ENCODE results near the gene MYO5B. TPM values are rescaled to one million over a fixed set of nuclear protein-coding genes. Genes with fewer than 3 reads are reported as not detected.

Gene MYO5B
- total and polyA plus RNA-seq, 2 donors (not counting 1 experiment from before 2014, with no cell fraction given): 0.30 to 1.7 TPM

DNA sequence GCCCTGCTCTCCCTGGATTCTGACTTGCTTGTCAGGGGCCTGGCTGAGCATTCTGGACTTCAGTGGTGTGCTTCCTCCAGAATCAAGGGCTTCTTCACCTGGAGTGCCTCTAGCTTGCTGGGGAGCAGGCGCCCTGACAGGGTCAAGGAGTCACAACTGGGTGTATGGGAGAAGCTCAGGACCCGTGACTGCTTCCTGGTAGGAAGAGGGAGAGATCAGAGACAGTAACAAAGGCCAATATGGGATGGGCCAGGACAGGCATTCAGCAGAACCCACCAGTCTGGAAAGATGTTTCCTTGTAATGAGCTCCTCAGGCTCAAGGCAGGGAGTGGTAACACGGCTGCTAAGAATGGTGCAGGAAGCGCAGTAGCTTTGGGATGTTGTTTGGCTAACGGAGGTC is 277.2 kb downstream of the MYO5B start:
- H3K36me3 ChIP-seq (replicated peaks in 1 of 2; ENCODE audit: control extremely low read depth in 1 of 2, control insufficient read depth in 1 of 2, extremely low read depth in 1 of 2, insufficient read depth in 2 of 2, low read length in 1 of 2): no peaks in the 10 kb centered on the region
- TF ChIP-seq, protein P1, sequence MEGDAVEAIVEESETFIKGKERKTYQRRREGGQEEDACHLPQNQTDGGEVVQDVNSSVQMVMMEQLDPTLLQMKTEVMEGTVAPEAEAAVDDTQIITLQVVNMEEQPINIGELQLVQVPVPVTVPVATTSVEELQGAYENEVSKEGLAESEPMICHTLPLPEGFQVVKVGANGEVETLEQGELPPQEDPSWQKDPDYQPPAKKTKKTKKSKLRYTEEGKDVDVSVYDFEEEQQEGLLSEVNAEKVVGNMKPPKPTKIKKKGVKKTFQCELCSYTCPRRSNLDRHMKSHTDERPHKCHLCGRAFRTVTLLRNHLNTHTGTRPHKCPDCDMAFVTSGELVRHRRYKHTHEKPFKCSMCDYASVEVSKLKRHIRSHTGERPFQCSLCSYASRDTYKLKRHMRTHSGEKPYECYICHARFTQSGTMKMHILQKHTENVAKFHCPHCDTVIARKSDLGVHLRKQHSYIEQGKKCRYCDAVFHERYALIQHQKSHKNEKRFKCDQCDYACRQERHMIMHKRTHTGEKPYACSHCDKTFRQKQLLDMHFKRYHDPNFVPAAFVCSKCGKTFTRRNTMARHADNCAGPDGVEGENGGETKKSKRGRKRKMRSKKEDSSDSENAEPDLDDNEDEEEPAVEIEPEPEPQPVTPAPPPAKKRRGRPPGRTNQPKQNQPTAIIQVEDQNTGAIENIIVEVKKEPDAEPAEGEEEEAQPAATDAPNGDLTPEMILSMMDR (IDR thresholded peaks at IDR 0.05): no peak
- TF ChIP-seq EZH2 (IDR thresholded peaks at IDR 0.05; ENCODE audit: borderline replicate concordance, insufficient read depth, low read depth, low read length, poor library complexity, severe bottlenecking): no peak

DNA sequence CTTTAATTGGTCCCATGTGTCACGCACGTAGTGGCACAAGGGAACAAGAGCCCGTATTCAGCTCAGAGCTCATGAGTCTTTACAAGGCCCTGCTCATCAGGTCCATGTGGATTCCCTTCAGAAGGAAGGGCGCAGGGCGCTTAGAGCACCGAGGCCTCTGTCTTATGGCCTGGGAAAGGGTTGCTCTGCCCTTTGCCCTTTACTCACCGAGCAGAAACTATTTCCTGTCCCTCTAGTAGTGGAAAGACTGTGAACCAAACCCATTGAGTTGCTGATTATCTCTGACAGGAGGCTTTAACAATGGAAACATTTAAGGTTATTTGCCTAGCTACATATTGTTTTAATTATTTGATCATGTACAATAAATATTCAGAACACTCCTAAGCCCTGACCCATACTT is 279.6 kb downstream of the MYO5B start:
- no peaks in the 10 kb centered on the region for H3K79me2 ChIP-seq (ENCODE audit: control insufficient read depth, insufficient read depth, low read length)
- WGBS (ENCODE audit: insufficient coverage): 90% methylated on average over 6 of the region's 7 CpGs
- H3K9me3 ChIP-seq (ENCODE audit: control extremely low read depth in 1 of 3, control insufficient read depth in 2 of 3, insufficient read depth in 1 of 3, low read length in 2 of 3): peaks cover 0 to 7% (median 0%) of the 10 kb centered on the region in 3 donors
- TF ChIP-seq EZH2 (IDR thresholded peaks at IDR 0.05; ENCODE audit: borderline replicate concordance, insufficient read depth, low read depth, low read length, poor library complexity, severe bottlenecking): no peak
- TF ChIP-seq, protein P1 (IDR thresholded peaks at IDR 0.05): no peak
- CTCF ChIA-PET: no interaction called here
- H3K27ac ChIP-seq (ENCODE audit: low read length in 2 of 2): no peak overlapping the region
- intact Hi-C loops (cut with micrococcal nuclease): no loop called here
- peaks cover 0 to 5% (median 1%) of the 10 kb centered on the region in 4 experiments for H3K27me3 ChIP-seq (replicated peaks in 1 of 4; ENCODE audit: control extremely low read depth in 1 of 4, control insufficient read depth in 3 of 4, insufficient read depth in 4 of 4, low read length in 3 of 4)
- H3K4me1 Mint-ChIP-seq: peaks cover 5% of the 10 kb centered on the region
- peaks cover 22% of the 10 kb centered on the region for H3K27me3 Mint-ChIP-seq
- H3K4me1 ChIP-seq (ENCODE audit: control insufficient read depth in 2 of 2, insufficient read depth in 2 of 2, low read length in 2 of 2): peaks cover 0 to 4% of the 10 kb centered on the region in 2 donors
- ATAC-seq (ENCODE audit: low read depth): no peak
- H3K9ac ChIP-seq (ENCODE audit: low read length): no peak overlapping the region
- no peak overlapping the region for H3K4me3 Mint-ChIP-seq
- H3K27ac Mint-ChIP-seq: no peak overlapping the region
- POLR2A ChIA-PET: no interaction called here
- DNase-seq: no peak
- no peak overlapping the region for H2AFZ ChIP-seq (ENCODE audit: insufficient read depth, low read depth, low read length, poor library complexity, severe bottlenecking)
- H3K4me2 ChIP-seq (replicated peaks; ENCODE audit: low read depth, low read length, poor library complexity, severe bottlenecking): no peak overlapping the region
- H3K9me3 Mint-ChIP-seq (ENCODE audit: insufficient read depth): peaks cover 4% of the 10 kb centered on the region
- no peaks in the 10 kb centered on the region for H4K20me1 ChIP-seq (ENCODE audit: control insufficient read depth, insufficient read depth, low read length, poor library complexity, severe bottlenecking)
- H3K4me3 ChIP-seq (ENCODE audit: control extremely low read depth in 1 of 5, extremely low read depth in 1 of 5, insufficient read depth in 1 of 5, low read depth in 2 of 5, low read length in 4 of 5): no peak overlapping the region
- no peaks in the 10 kb centered on the region for H3K36me3 ChIP-seq (replicated peaks in 1 of 2; ENCODE audit: control extremely low read depth in 1 of 2, control insufficient read depth in 1 of 2, extremely low read depth in 1 of 2, insufficient read depth in 2 of 2, low read length in 1 of 2)

More for the DNA sequence above, 277.2 kb downstream of the MYO5B start:
- Histone ChIP-seq H3K27me3 (replicated peaks in 1 of 4; ENCODE audit: control extremely low read depth in 1 of 4, control insufficient read depth in 3 of 4, insufficient read depth in 4 of 4, low read length in 3 of 4) (peaks cover 0 to 14% (median 3%) of the 10 kb centered on the region in 4 experiments), H3K9ac (ENCODE audit: low read length) (no peak overlapping the region), H3K27ac (ENCODE audit: low read length in 2 of 2) (no peak overlapping the region), H4K20me1 (ENCODE audit: control insufficient read depth, insufficient read depth, low read length, poor library complexity, severe bottlenecking) (no peaks in the 10 kb centered on the region), H3K4me1 (ENCODE audit: control insufficient read depth in 2 of 2, insufficient read depth in 2 of 2, low read length in 2 of 2) (peaks cover 0 to 4% of the 10 kb centered on the region in 2 donors), H3K9me3 (ENCODE audit: control extremely low read depth in 1 of 3, control insufficient read depth in 2 of 3, insufficient read depth in 1 of 3, low read length in 2 of 3) (no peaks in the 10 kb centered on the region), H3K4me2 (replicated peaks; ENCODE audit: low read depth, low read length, poor library complexity, severe bottlenecking) (no peak overlapping the region), H3K4me3 (ENCODE audit: control extremely low read depth in 1 of 5, extremely low read depth in 1 of 5, insufficient read depth in 1 of 5, low read depth in 2 of 5, low read length in 4 of 5) (no peak overlapping the region), H3K79me2 (ENCODE audit: control insufficient read depth, insufficient read depth, low read length) (no peaks in the 10 kb centered on the region), H2AFZ (ENCODE audit: insufficient read depth, low read depth, low read length, poor library complexity, severe bottlenecking) (no peak overlapping the region)
- ATAC-seq (ENCODE audit: low read depth) (no peak), DNase-seq (no peak)
- H3K9me3 Mint-ChIP-seq (ENCODE audit: insufficient read depth): no peaks in the 10 kb centered on the region
- peaks cover 5% of the 10 kb centered on the region for H3K4me1 Mint-ChIP-seq
- 89% methylated on average over 4 of the region's 5 CpGs for WGBS (ENCODE audit: insufficient coverage)
- no peak overlapping the region for H3K4me3 Mint-ChIP-seq
- no peak overlapping the region for H3K27ac Mint-ChIP-seq
- intact Hi-C loops (cut with micrococcal nuclease): no loop called here
- ChIA-PET POLR2A (no interaction called here), CTCF (no interaction called here)
- H3K27me3 Mint-ChIP-seq: peaks cover 42% of the 10 kb centered on the region

All from B cell (primary cell).